A673 (cell line): ENCODE measurements around the gene ERICH6.

Experiments used
- CTCF ChIP-seq: fragments of 300-800, 200-600 bp; sonication (generic); conservative IDR thresholded peaks from 2 replicates; pipeline ENCODE4 v1.5.1; 2017; ENCODE audit warnings: low read depth, mild to moderate bottlenecking, antibody characterized with exemption, low read length, moderate library complexity, mixed read lengths
- EZH2 ChIP-seq: fragments of 200-600 bp; sonication (generic); IDR thresholded peaks from 2 replicates; pipeline ENCODE4 v1.6.1; 2017; ENCODE audit warnings: borderline replicate concordance, low read depth, mild to moderate bottlenecking, mixed read lengths, antibody characterized with exemption, low read length; ENCODE audit not compliant: poor library complexity, severe bottlenecking

GRCh38 chr3:150736316-150736719 lies 32.6 kb upstream of the ERICH6 start:
- no peak for TF ChIP-seq CTCF
- no peak for TF ChIP-seq EZH2
